Measurements from ENCODE around the gene CASP8AP2. TPM values are rescaled to one million over a fixed set of nuclear protein-coding genes. Genes with fewer than 3 reads are reported as not detected.
"Not testable (repeated sequence)": the region's sequence is repeated elsewhere in the genome, so short reads cannot be mapped to it uniquely, and the experiment has no call there.

Gene CASP8AP2
- 10 to 100 TPM; 13.9 to 23.8 TPM for total RNA-seq

GRCh38 chr6:89829472-89830169, at the start of gene CASP8AP2:
CASP8AP2 (plus strand) TSS chr6:89829880.
- Histone ChIP-seq H3K27me3 (replicated peaks; ENCODE audit: insufficient read depth) (no peaks in the 10 kb centered on the region), H3K27ac (peak within 1 kb of the TSS; percentile 91 to 93), H3K36me3 (peaks cover 9% of the 10 kb centered on the region), H3K4me3 (peak within 1 kb of the TSS; percentile 88), H3K9me3 (no peaks in the 10 kb centered on the region), H3K4me1 (ENCODE audit: control insufficient read depth in 1 of 2, low read depth in 2 of 2) (peaks cover 10 to 23% of the 10 kb centered on the region in 2 donors)
- TF ChIP-seq, protein P1, sequence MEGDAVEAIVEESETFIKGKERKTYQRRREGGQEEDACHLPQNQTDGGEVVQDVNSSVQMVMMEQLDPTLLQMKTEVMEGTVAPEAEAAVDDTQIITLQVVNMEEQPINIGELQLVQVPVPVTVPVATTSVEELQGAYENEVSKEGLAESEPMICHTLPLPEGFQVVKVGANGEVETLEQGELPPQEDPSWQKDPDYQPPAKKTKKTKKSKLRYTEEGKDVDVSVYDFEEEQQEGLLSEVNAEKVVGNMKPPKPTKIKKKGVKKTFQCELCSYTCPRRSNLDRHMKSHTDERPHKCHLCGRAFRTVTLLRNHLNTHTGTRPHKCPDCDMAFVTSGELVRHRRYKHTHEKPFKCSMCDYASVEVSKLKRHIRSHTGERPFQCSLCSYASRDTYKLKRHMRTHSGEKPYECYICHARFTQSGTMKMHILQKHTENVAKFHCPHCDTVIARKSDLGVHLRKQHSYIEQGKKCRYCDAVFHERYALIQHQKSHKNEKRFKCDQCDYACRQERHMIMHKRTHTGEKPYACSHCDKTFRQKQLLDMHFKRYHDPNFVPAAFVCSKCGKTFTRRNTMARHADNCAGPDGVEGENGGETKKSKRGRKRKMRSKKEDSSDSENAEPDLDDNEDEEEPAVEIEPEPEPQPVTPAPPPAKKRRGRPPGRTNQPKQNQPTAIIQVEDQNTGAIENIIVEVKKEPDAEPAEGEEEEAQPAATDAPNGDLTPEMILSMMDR (IDR thresholded peaks at IDR 0.05), result no peak
- DNase-seq (ENCODE audit: low spot score) (peak; percentile 93), ATAC-seq (ENCODE audit: insufficient number of reproducible peaks, low FRiP score, low read depth) (peak; percentile 97)

DNA sequence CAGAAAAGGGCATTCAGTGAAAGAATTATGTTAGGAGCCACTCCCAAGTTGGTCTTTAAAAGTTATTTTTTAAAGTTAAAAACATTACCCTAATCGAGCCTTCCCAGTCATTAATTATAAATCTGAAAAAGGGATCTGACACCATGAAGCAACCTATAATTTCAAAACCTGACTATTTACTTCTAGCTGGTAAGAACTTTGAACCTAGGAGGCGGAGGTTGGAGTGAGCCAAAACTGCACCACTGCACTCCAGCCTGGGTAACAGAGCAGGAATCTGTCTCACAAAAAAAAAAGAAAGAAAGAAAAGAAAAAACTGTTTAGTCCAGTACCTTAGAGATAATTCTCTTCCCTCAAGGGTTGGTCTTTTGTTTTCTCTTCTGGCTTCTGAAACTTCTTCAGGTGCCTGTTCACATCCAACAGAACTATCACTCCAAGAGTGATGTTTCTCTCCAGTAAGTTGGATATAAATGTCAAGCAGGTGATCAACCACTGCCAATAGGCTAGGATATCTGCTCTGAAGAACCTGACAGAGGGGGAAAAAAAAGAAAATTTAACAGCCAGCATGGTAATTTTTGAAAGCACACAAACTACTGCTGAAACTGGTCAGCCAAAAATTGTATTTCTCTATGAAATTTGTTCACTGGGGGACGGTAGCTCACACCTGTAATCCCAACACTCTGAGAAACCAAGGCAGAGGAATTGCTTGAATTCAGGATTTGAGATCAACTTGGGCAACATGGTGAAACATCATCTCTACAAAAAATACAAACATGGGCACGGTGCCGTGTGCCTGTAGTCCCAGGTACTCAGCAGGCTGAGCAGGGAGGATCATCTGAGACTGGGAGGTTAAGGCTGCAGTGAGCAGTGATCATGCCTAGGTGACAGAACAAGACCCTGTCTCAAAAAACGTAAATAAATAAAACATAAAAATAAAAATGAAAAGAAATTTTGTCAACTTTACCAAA, 48.3 kb upstream of the CASP8AP2 start:
- no peaks in the 10 kb centered on the region for H3K9me3 ChIP-seq
- no peaks in the 10 kb centered on the region for H3K4me1 ChIP-seq (ENCODE audit: control insufficient read depth in 1 of 2, low read depth in 2 of 2)
- TF ChIP-seq, protein P1 (IDR thresholded peaks at IDR 0.05), result no peak
- H3K4me3 ChIP-seq, result no peak overlapping the region
- ATAC-seq (ENCODE audit: insufficient number of reproducible peaks, low FRiP score, low read depth) (no peak), DNase-seq (ENCODE audit: low spot score) (no peak)
- H3K36me3 ChIP-seq, result peaks cover 41% of the 10 kb centered on the region
- no peak overlapping the region for H3K27ac ChIP-seq
- no peaks in the 10 kb centered on the region for H3K27me3 ChIP-seq (replicated peaks; ENCODE audit: insufficient read depth)

GRCh38 chr6:89782222-89782621, 47.5 kb upstream of the CASP8AP2 start:
- Histone ChIP-seq H3K36me3 (peaks cover 43% of the 10 kb centered on the region), H3K27me3 (replicated peaks; ENCODE audit: insufficient read depth) (no peaks in the 10 kb centered on the region), H3K27ac (no peak overlapping the region), H3K4me1 (ENCODE audit: control insufficient read depth in 1 of 2, low read depth in 2 of 2) (no peaks in the 10 kb centered on the region), H3K4me3 (no peak overlapping the region), H3K9me3 (no peaks in the 10 kb centered on the region)
- DNase-seq (ENCODE audit: low spot score), result no peak
- TF ChIP-seq, protein P1 (IDR thresholded peaks at IDR 0.05), result no peak
- no peak for ATAC-seq (ENCODE audit: insufficient number of reproducible peaks, low FRiP score, low read depth)

GRCh38 chr6:89783293-89783692, 46.4 kb upstream of the CASP8AP2 start:
- DNase-seq (ENCODE audit: low spot score); ATAC-seq (ENCODE audit: insufficient number of reproducible peaks, low FRiP score, low read depth); H3K27me3 ChIP-seq (replicated peaks; ENCODE audit: insufficient read depth); H3K9me3 ChIP-seq; H3K4me1 ChIP-seq (ENCODE audit: control insufficient read depth in 1 of 2, low read depth in 2 of 2); H3K4me3 ChIP-seq; H3K27ac ChIP-seq: not testable (repeated sequence)
- peaks cover 43% of the 10 kb centered on the region for H3K36me3 ChIP-seq

GRCh38 chr6:89784838-89785237, 44.8 kb upstream of the CASP8AP2 start:
- Histone ChIP-seq H3K27ac (no peak overlapping the region), H3K36me3 (peaks cover 42% of the 10 kb centered on the region)
- ATAC-seq (ENCODE audit: insufficient number of reproducible peaks, low FRiP score, low read depth), result no peak

More at GRCh38 chr6:89784838-89785237, 44.8 kb upstream of the CASP8AP2 start:
- Histone ChIP-seq H3K27me3 (replicated peaks; ENCODE audit: insufficient read depth) (no peaks in the 10 kb centered on the region), H3K9me3 (no peaks in the 10 kb centered on the region), H3K4me3 (no peak overlapping the region), H3K4me1 (ENCODE audit: control insufficient read depth in 1 of 2, low read depth in 2 of 2) (no peaks in the 10 kb centered on the region)
- TF ChIP-seq, protein P1 (IDR thresholded peaks at IDR 0.05), result no peak
- no peak for DNase-seq (ENCODE audit: low spot score)

All from thoracic aorta (tissue), 2 donors.